Measurements from ENCODE around the gene ADCY2. TPM values are rescaled to one million over a fixed set of nuclear protein-coding genes. Genes with fewer than 3 reads are reported as not detected.

The ADCY2 gene
- total RNA-seq, 1 experiment from 2014 or later, result 0.34 TPM

- POLR2A ChIA-PET (ENCODE audit: low non-redundant PET), result no interaction called here
- H3K27ac ChIP-seq (ENCODE audit: low read depth, low read length, poor library complexity, severe bottlenecking), result no peak overlapping the region
- BruUV-seq (replicated peaks), result no TSS peak
Observed at GRCh38 chr5:7794823-7795222, 398.9 kb downstream of the ADCY2 start.

GRCh38 chr5:7795306-7795705 lies 399.4 kb downstream of the ADCY2 start:
- BruUV-seq (replicated peaks), result no TSS peak

More at GRCh38 chr5:7794823-7795222, 398.9 kb downstream of the ADCY2 start:
- DNase-seq (ENCODE audit: low spot score), result no peak
- Histone ChIP-seq H3K4me1 (ENCODE audit: insufficient read depth, low read length, poor library complexity, severe bottlenecking) (no peaks in the 10 kb centered on the region), H3K36me3 (ENCODE audit: insufficient read depth, low read length, poor library complexity, severe bottlenecking) (no peaks in the 10 kb centered on the region), H3K27me3 (replicated peaks; ENCODE audit: insufficient read depth, low read depth, low read length, poor library complexity) (no peaks in the 10 kb centered on the region), H3K4me3 (ENCODE audit: low read depth, low read length, poor library complexity, severe bottlenecking) (no peak overlapping the region), H3K9me3 (ENCODE audit: low read depth, low read length, poor library complexity, severe bottlenecking) (no peaks in the 10 kb centered on the region)
- intact Hi-C loops (cut with micrococcal nuclease; ENCODE audit: unreplicated experiment), result no loop called here
- TF ChIP-seq EZH2 (IDR thresholded peaks at IDR 0.05; ENCODE audit: borderline replicate concordance, low read depth, low read length, poor library complexity, severe bottlenecking) (no peak), CTCF (conservative IDR thresholded peaks at IDR 0.05; ENCODE audit: low read depth, low read length) (no peak)
- CTCF ChIA-PET, result no interaction called here

GRCh38 chr5:7801891-7802614 lies 406.1 kb downstream of the ADCY2 start:
- no peak for DNase-seq (ENCODE audit: low spot score)
- H3K27me3 ChIP-seq (replicated peaks; ENCODE audit: insufficient read depth, low read depth, low read length, poor library complexity), result peaks cover 2% of the 10 kb centered on the region
- ChIA-PET POLR2A (ENCODE audit: low non-redundant PET) (no interaction called here), CTCF (no interaction called here)
- H3K27ac ChIP-seq (ENCODE audit: low read depth, low read length, poor library complexity, severe bottlenecking), result no peak overlapping the region
- intact Hi-C loops (cut with micrococcal nuclease; ENCODE audit: unreplicated experiment), result no loop called here
- H3K36me3 ChIP-seq (ENCODE audit: insufficient read depth, low read length, poor library complexity, severe bottlenecking), result no peaks in the 10 kb centered on the region
- TF ChIP-seq CTCF (conservative IDR thresholded peaks at IDR 0.05; ENCODE audit: low read depth, low read length) (no peak), EZH2 (IDR thresholded peaks at IDR 0.05; ENCODE audit: borderline replicate concordance, low read depth, low read length, poor library complexity, severe bottlenecking) (no peak)
- no peaks in the 10 kb centered on the region for H3K4me1 ChIP-seq (ENCODE audit: insufficient read depth, low read length, poor library complexity, severe bottlenecking)
- H3K4me3 ChIP-seq (ENCODE audit: low read depth, low read length, poor library complexity, severe bottlenecking), result no peak overlapping the region
- BruUV-seq (replicated peaks), result no TSS peak
- H3K9me3 ChIP-seq (ENCODE audit: low read depth, low read length, poor library complexity, severe bottlenecking), result no peaks in the 10 kb centered on the region

More at GRCh38 chr5:7795306-7795705, 399.4 kb downstream of the ADCY2 start:
- no peaks in the 10 kb centered on the region for H3K36me3 ChIP-seq (ENCODE audit: insufficient read depth, low read length, poor library complexity, severe bottlenecking)
- H3K27me3 ChIP-seq (replicated peaks; ENCODE audit: insufficient read depth, low read depth, low read length, poor library complexity), result no peaks in the 10 kb centered on the region
- DNase-seq (ENCODE audit: low spot score), result no peak
- intact Hi-C loops (cut with micrococcal nuclease; ENCODE audit: unreplicated experiment), result no loop called here
- H3K4me1 ChIP-seq (ENCODE audit: insufficient read depth, low read length, poor library complexity, severe bottlenecking), result no peaks in the 10 kb centered on the region
- ChIA-PET POLR2A (ENCODE audit: low non-redundant PET) (no interaction called here), CTCF (no interaction called here)
- TF ChIP-seq CTCF (conservative IDR thresholded peaks at IDR 0.05; ENCODE audit: low read depth, low read length), result no peak
- TF ChIP-seq EZH2 (IDR thresholded peaks at IDR 0.05; ENCODE audit: borderline replicate concordance, low read depth, low read length, poor library complexity, severe bottlenecking), result no peak
- H3K27ac ChIP-seq (ENCODE audit: low read depth, low read length, poor library complexity, severe bottlenecking), result no peak overlapping the region
- no peak overlapping the region for H3K4me3 ChIP-seq (ENCODE audit: low read depth, low read length, poor library complexity, severe bottlenecking)
- H3K9me3 ChIP-seq (ENCODE audit: low read depth, low read length, poor library complexity, severe bottlenecking), result no peaks in the 10 kb centered on the region
